ENCODE data around the gene ZNF792. TPM values are rescaled to one million over a fixed set of nuclear protein-coding genes. Genes with fewer than 3 reads are reported as not detected.

The ZNF792 gene
- polyA plus RNA-seq (2011; rRNA removed) = 3.9 and 4.0 TPM in 2 replicates
- polyA minus RNA-seq (2011; rRNA and poly(A)+ RNA removed) = 11.1 and 11.7 TPM in 2 replicates

DNA sequence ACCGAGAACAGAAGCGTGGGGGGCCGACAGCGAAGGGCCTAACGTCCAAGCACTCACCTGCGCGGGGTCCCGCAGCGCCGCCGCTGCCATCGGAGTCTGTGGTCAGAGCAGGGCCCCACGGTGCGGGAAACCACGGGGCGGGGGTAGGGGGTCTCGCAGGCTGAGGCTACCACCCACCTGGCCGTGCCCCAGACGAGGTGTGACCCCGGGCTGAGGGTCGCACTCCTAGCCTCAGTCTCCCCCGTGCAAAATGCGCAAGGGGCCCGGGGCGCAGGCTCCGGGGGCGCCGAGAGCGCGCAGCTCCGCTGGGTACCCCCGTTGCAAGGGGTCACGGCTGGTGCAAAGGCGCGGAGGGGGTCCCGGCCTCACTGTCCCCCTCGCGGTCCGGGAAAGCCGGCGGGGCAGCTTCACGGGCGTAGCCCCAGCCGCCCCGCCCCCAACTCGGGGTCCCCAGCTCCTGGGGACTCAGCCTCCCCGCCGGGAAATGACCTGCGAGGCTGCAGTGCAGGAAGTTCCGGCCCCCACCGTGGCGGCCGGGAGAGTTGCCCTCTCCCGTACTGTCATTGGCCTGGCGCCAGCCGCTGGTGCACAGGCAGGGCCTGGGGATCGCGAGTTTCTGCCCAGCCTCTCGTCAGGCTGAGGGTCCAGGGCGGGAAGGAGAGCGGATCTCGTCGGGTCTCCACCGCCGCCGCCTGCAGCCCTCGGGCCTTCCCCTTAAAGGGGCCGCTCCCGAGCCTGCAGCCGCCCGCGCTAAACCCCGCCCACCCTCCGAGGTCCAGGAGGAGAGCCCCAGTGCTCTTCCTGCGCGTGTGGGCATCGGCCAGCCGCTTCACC lies at the start of gene ZNF792:
ZNF792 (minus strand) TSS at position 657 of the 834 bp plus-strand sequence; CDS start at position 90, 567 bp downstream.
- TF ChIP-seq, protein P1, sequence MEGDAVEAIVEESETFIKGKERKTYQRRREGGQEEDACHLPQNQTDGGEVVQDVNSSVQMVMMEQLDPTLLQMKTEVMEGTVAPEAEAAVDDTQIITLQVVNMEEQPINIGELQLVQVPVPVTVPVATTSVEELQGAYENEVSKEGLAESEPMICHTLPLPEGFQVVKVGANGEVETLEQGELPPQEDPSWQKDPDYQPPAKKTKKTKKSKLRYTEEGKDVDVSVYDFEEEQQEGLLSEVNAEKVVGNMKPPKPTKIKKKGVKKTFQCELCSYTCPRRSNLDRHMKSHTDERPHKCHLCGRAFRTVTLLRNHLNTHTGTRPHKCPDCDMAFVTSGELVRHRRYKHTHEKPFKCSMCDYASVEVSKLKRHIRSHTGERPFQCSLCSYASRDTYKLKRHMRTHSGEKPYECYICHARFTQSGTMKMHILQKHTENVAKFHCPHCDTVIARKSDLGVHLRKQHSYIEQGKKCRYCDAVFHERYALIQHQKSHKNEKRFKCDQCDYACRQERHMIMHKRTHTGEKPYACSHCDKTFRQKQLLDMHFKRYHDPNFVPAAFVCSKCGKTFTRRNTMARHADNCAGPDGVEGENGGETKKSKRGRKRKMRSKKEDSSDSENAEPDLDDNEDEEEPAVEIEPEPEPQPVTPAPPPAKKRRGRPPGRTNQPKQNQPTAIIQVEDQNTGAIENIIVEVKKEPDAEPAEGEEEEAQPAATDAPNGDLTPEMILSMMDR (IDR thresholded peaks at IDR 0.05; ENCODE audit: low read depth, low read length) = no peak
- Histone ChIP-seq H3K4me3 (ENCODE audit: low read depth, low read length) (peak within 1 kb of the TSS; percentile 81), H3K27me3 (ENCODE audit: control insufficient read depth, insufficient read depth, low read length) (peaks cover 5% of the 10 kb centered on the region), H3K27ac (ENCODE audit: low read depth, low read length) (no peak within 1 kb of the TSS), H3K9me3 (ENCODE audit: control insufficient read depth, insufficient read depth, low read length) (peaks cover 41% of the 10 kb centered on the region)
- DNase-seq (ENCODE audit: low read depth, low spot score) = peak; percentile 4
- POLR2A ChIA-PET = interaction anchor here (1.6 kb wide), 1 partner anchor 37 kb away, joined by 4 read pairs; the partner anchor contains the start of gene ZNF30
- CTCF ChIA-PET = interaction anchor here (1.1 to 1.8 kb wide), 2 partner anchors 9 kb away, joined by 4 to 10 read pairs; no protein-coding TSS in a partner anchor

DNA sequence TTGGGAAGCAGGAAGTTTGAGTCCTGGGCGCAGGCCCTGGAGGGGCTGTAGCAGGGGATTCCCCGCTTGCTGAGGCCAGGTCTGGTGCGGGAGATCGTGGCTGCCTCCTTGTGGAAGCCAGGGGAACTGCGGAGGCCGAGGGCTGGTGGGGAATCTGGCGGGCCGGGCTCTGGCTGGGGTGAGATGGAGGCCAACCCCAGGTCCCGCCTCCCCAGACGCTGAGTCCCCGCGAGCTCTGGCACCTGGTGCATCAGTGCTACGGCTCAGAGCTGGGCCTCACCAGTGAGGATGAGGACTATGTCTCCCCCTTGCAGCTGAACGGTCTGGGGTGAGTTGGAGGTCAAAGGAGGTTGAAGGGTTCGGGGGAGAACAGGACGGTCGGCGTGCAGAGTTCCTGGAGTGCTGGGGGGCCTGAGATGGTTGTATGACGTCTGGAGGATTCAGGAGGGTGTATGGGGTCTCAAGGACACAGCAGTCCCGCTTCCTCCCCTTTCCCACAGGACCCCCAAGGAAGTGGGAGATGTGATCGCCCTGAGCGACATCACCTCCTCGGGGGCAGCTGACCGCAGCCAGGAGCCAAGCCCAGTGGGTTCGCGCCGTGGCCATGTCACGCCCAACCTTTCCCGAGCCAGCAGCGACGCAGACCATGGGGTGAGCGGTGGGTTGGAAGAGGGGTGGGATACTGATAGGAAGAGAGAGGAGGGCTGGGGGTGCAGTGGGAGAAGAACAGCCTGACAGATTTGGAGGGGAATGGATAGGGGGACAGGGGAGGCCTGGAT lies 49.2 kb upstream of the ZNF792 start:
- no peaks in the 10 kb centered on the region; the same call in 1 of the 2 replicates for H3K9me3 ChIP-seq (ENCODE audit: control insufficient read depth, insufficient read depth, low read length)
- TF ChIP-seq, protein P1 (IDR thresholded peaks at IDR 0.05; ENCODE audit: low read depth, low read length) = peak; percentile 97
- CTCF ChIA-PET = interaction anchor here (0.6 to 2.1 kb wide), 6 partner anchors 10 to 54 kb away, joined by 3 to 31 read pairs (median 4); no protein-coding TSS in a partner anchor
- H3K27me3 ChIP-seq (ENCODE audit: control insufficient read depth, insufficient read depth, low read length) = no peaks in the 10 kb centered on the region
- POLR2A ChIA-PET = no interaction called here
- no peak overlapping the region for H3K27ac ChIP-seq (ENCODE audit: low read depth, low read length)
- no peak for DNase-seq (ENCODE audit: low read depth, low spot score)
- no peak overlapping the region for H3K4me3 ChIP-seq (ENCODE audit: low read depth, low read length)

DNA sequence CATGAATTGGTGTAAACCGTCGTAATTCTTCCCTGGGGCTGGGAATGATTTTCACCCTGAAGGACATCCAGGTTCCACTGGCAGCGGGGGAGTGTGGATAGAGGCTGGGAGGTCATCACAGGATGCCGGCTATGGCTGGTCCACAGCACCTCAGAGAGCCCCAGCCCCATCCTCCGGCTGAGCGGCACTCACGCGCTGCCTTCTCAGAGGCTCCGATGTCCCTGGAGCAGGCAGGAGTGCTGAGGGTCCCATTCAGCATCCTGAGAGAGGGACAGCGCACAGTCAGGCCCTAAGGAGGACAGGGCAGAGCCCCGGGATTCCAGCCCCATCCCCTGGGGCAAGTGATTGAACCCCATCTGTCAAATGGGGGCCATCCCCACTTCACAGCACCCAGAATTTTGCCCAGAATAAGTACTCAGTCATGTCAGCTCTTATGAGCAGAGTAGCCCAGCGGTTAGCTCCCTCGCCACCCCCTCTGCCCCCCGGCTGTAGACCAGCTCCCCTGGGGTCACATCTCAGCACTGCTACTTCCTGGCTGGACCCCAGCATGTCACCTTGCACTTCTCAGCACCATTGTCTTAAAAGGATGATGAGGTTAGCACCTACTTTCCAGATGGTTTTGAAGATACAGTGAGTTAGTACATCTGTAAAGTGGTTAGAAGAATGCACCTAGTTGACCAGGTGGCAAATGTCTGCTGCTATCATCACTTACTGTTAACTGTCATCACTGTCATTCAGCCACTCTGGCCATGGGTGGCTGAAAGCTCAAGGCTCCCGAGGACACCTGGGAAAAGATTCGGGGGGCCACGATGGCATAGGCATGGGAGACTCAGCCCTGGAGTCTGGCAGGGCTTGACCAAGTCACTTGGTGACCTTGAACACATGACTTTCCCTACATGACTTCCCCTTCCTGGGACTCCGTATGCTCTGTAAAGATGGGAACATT lies 48.0 kb upstream of the ZNF792 start:
- no peak overlapping the region for H3K4me3 ChIP-seq (ENCODE audit: low read depth, low read length)
- no peaks in the 10 kb centered on the region for H3K27me3 ChIP-seq (ENCODE audit: control insufficient read depth, insufficient read depth, low read length)
- DNase-seq (ENCODE audit: low read depth, low spot score) = no peak
- CTCF ChIA-PET = interaction anchor here (1.0 to 2.1 kb wide), 5 partner anchors 9 to 40 kb away, joined by 3 to 31 read pairs (median 4); no protein-coding TSS in a partner anchor
- H3K9me3 ChIP-seq (ENCODE audit: control insufficient read depth, insufficient read depth, low read length) = no peaks in the 10 kb centered on the region; the same call in 1 of the 2 replicates
- POLR2A ChIA-PET = no interaction called here
- H3K27ac ChIP-seq (ENCODE audit: low read depth, low read length) = no peak overlapping the region
- TF ChIP-seq, protein P1 (IDR thresholded peaks at IDR 0.05; ENCODE audit: low read depth, low read length) = no peak

DNA sequence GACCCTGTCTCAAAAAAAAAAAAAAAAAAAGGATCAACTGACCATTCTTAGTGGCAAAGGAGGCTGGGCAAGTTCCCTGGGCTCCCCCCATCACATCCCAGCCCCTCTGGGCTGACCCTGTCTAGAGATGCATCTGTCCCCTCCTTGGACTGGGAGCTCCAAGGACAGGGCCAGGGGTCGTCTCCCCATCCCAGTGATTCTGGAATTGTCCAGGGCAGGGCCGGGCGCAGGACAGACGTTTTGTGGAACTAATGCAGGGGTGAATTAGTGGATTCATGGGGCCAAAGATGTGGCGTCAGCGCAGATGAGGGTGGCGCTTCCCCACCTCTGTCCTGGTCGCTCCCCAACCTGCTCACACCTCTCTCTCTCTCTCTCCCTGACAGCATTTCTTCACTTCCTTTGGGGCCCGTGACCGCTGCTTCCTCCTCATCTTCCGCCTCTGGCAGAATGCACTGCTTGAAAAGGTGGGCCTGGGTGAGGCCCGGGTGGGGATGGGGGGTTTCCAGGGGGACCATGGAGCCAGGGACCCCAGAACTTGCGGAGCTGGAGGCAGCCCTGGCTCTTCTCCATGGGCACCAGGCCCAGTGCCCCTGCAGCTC lies 47.2 kb upstream of the ZNF792 start:
- CTCF ChIA-PET = interaction anchor here (0.7 kb wide), 1 partner anchor 43 kb away, joined by 6 read pairs; no protein-coding TSS in a partner anchor
- H3K27ac ChIP-seq (ENCODE audit: low read depth, low read length) = no peak overlapping the region
- no peak for DNase-seq (ENCODE audit: low read depth, low spot score)
- POLR2A ChIA-PET = interaction anchor here (0.7 kb wide), 1 partner anchor 33 kb away, joined by 8 read pairs; no protein-coding TSS in a partner anchor
- no peaks in the 10 kb centered on the region for H3K27me3 ChIP-seq (ENCODE audit: control insufficient read depth, insufficient read depth, low read length)
- TF ChIP-seq, protein P1 (IDR thresholded peaks at IDR 0.05; ENCODE audit: low read depth, low read length) = no peak
- no peaks in the 10 kb centered on the region; the same call in 1 of the 2 replicates for H3K9me3 ChIP-seq (ENCODE audit: control insufficient read depth, insufficient read depth, low read length)
- H3K4me3 ChIP-seq (ENCODE audit: low read depth, low read length) = no peak overlapping the region

Measured in AG04450 (cell line).